ENCODE results near the gene DLG5.

DNA sequence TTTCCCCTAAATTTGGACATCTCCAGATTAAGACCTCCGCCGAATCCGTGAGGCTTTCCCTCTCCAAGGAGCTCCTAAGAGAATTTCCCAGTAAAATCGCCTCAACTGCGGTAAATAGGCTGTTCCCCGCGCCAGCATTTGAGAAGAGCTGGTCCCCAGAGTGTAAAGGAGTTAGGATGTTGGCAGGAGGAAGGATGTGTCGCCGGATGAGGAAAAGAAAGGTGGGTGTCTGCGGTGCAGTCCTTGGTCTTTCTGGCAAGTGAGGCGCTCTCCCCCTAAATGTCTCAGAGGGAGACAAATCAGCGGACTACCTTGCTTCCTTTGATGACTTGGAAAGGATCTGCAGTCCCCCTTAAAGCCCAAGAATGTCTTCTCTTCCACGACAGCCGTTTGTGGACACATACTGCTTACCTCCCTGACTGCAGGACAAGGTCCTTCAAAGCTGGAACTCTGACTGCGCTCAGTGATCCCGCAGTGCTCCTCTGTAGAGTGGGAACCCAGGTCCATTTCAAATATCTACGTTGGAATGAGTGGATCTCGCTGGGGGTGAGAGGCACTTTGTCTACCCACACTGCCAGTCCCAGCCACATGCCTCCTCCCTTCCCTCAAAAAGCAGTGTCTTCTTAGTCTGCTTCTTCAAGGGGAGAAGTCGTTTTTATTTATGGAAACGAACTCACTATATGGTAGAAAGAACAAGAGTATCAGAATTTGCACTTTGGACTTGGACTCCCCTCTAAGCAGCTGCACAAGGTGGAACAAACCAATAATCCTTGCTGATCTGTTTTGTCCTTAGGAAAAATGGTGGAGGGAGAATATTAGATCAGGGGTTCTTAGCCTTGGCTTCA, 1.1 kb upstream of the DLG5 start:
- TF ChIP-seq, protein P1, sequence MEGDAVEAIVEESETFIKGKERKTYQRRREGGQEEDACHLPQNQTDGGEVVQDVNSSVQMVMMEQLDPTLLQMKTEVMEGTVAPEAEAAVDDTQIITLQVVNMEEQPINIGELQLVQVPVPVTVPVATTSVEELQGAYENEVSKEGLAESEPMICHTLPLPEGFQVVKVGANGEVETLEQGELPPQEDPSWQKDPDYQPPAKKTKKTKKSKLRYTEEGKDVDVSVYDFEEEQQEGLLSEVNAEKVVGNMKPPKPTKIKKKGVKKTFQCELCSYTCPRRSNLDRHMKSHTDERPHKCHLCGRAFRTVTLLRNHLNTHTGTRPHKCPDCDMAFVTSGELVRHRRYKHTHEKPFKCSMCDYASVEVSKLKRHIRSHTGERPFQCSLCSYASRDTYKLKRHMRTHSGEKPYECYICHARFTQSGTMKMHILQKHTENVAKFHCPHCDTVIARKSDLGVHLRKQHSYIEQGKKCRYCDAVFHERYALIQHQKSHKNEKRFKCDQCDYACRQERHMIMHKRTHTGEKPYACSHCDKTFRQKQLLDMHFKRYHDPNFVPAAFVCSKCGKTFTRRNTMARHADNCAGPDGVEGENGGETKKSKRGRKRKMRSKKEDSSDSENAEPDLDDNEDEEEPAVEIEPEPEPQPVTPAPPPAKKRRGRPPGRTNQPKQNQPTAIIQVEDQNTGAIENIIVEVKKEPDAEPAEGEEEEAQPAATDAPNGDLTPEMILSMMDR (IDR thresholded peaks at IDR 0.05; ENCODE audit: insufficient read depth, low read length, poor library complexity, severe bottlenecking), result no peak
- TF ChIP-seq EZH2phosphoT487 (conservative IDR thresholded peaks at IDR 0.05; ENCODE audit: low read length), result no peak

All from SU-DHL-6 (cell line).